IMR-90 (cell line): ENCODE results near the gene SEMA6A. TPM values are rescaled to one million over a fixed set of nuclear protein-coding genes. Genes with fewer than 3 reads are reported as not detected.

Experiments used
- ATAC-seq: fragments of 200-7000 bp; cut with Tn5 transposase; 2 replicates; pipeline ENCODE4 v1.9.1; 2020; ENCODE audit warnings: low read depth, mild to moderate bottlenecking, moderate library complexity
- BruUV-seq: library from RNA; stranded (reverse); fragments of 400-500 nt; replicated peaks from 2 replicates; lab custom pipeline; 2021; lab: Mats Ljungman, UMichigan
- CTCF ChIA-PET: fragments of 300-600 bp; formaldehyde crosslinking; extraction: SDS; loops from one replicate; lab custom pipeline; 2021; ENCODE audit warnings: antibody characterized with exemption; lab: Yijun Ruan, JAX
- POLR2A ChIA-PET: fragments of 300-600 bp; sonication (Branson Sonifier 250); formaldehyde crosslinking; loops from one replicate; lab custom pipeline; 2022; ENCODE audit warnings: antibody characterized with exemption; ENCODE audit not compliant: unreplicated experiment; lab: Charles Lee
- DNase-seq: peaks from one replicate; pipeline ENCODE4 v3.0.0; 2013
- H2AFZ ChIP-seq: replicated peaks from 2 replicates; pipeline ENCODE3; 2013; ENCODE audit warnings: low read length, mild to moderate bottlenecking; ENCODE audit not compliant: poor library complexity
- H2AK5ac ChIP-seq: 2 replicates; pipeline ENCODE4 v1.6.1; 2013; ENCODE audit warnings: low read depth, low read length, inconsistent platforms
- H2AK9ac ChIP-seq: replicated peaks from 2 replicates; pipeline ENCODE3; 2013; ENCODE audit warnings: mild to moderate bottlenecking, low read depth, low read length, moderate library complexity; ENCODE audit not compliant: poor library complexity
- H2BK120ac ChIP-seq: 2 replicates; pipeline ENCODE4 v1.6.1; 2013; ENCODE audit warnings: low read depth, low read length, inconsistent platforms
- H2BK15ac ChIP-seq: 3 replicates; pipeline ENCODE4 v1.6.1; 2013; ENCODE audit warnings: low read depth, low read length, inconsistent platforms
- H2BK20ac ChIP-seq: 2 replicates; pipeline ENCODE4 v1.6.1; 2013; ENCODE audit warnings: low read depth, mild to moderate bottlenecking, inconsistent platforms, low read length, moderate library complexity
- H2BK5ac ChIP-seq: 2 replicates; pipeline ENCODE4 v1.6.1; 2013; ENCODE audit warnings: mild to moderate bottlenecking, low read depth, low read length, inconsistent platforms; ENCODE audit not compliant: poor library complexity, severe bottlenecking
- H3K14ac ChIP-seq: replicated peaks from 2 replicates; pipeline ENCODE4 v1.6.1; 2013; ENCODE audit warnings: low read depth, low read length, inconsistent platforms
- H3K18ac ChIP-seq: 2 replicates; pipeline ENCODE4 v1.6.1; 2013; ENCODE audit warnings: low read depth, low read length, control low read depth
- H3K23ac ChIP-seq: 2 replicates; pipeline ENCODE4 v1.6.1; 2013; ENCODE audit warnings: low read depth, low read length, inconsistent platforms
- H3K27ac ChIP-seq: 2 replicates; pipeline ENCODE4 v1.5.1; 2013; ENCODE audit warnings: mild to moderate bottlenecking, control low read depth, low read length; ENCODE audit not compliant: insufficient read depth
- H3K27me3 ChIP-seq: 2 replicates; pipeline ENCODE4 v1.6.1; 2013; ENCODE audit warnings: low read length; ENCODE audit not compliant: control insufficient read depth, insufficient read depth
- H3K36me3 ChIP-seq: 2 replicates; pipeline ENCODE4 v1.6.1; 2013; ENCODE audit warnings: low read length, mixed read lengths; ENCODE audit not compliant: control insufficient read depth, insufficient read depth
- H3K4ac ChIP-seq: 2 replicates; pipeline ENCODE4 v1.6.1; 2013; ENCODE audit warnings: low read depth, low read length, inconsistent platforms
- H3K4me1 ChIP-seq: 2 replicates; pipeline ENCODE4 v1.6.1; 2013; ENCODE audit warnings: low read length, mixed read lengths; ENCODE audit not compliant: control insufficient read depth, insufficient read depth
- H3K4me2 ChIP-seq: 2 replicates; pipeline ENCODE4 v1.6.1; 2013; ENCODE audit warnings: low read depth, mild to moderate bottlenecking, control low read depth, low read length, moderate library complexity
- H3K4me3 ChIP-seq: 2 replicates; pipeline ENCODE4 v1.5.1; 2013; ENCODE audit warnings: low read depth, mild to moderate bottlenecking, control low read depth, low read length, moderate library complexity; ENCODE audit not compliant: insufficient read depth
- H3K56ac ChIP-seq: 2 replicates; pipeline ENCODE4 v1.6.1; 2013; ENCODE audit warnings: low read length, inconsistent platforms; ENCODE audit not compliant: insufficient read depth; ENCODE audit errors: extremely low read depth
- H3K79me1 ChIP-seq, 2 experiments: 2 replicates each; pipeline ENCODE4 v1.6.1; 2013; ENCODE audit warnings: low read length in 2 of 2, inconsistent platforms in 1 of 2, low read depth in 1 of 2
- H3K9ac ChIP-seq: 2 replicates; pipeline ENCODE4 v1.6.1; 2013; ENCODE audit warnings: low read depth, low read length, control low read depth
- H3K9me1 ChIP-seq: 2 replicates; pipeline ENCODE4 v1.6.1; 2013; ENCODE audit warnings: low read length, inconsistent platforms; ENCODE audit not compliant: insufficient read depth
- H3K9me3 ChIP-seq: 2 replicates; pipeline ENCODE4 v1.6.1; 2013; ENCODE audit warnings: low read length; ENCODE audit not compliant: control insufficient read depth, insufficient read depth
- H4K20me1 ChIP-seq: 2 replicates; pipeline ENCODE4 v1.6.1; 2013; ENCODE audit warnings: low read length, inconsistent platforms; ENCODE audit not compliant: insufficient read depth
- H4K5ac ChIP-seq: 2 replicates; pipeline ENCODE4 v1.6.1; 2013; ENCODE audit warnings: mild to moderate bottlenecking, low read depth, low read length, control low read depth
- H4K8ac ChIP-seq, 2 experiments: 2 replicates each; pipeline ENCODE4 v1.6.1; 2013; ENCODE audit warnings: low read depth in 2 of 2, low read length in 2 of 2, control low read depth in 1 of 2, inconsistent platforms in 1 of 2
- H4K91ac ChIP-seq: 2 replicates; pipeline ENCODE4 v1.6.1; 2013; ENCODE audit warnings: low read depth, low read length, inconsistent platforms; ENCODE audit not compliant: insufficient read depth
- BHLHE40 ChIP-seq: fragments of 150-350 bp; IDR thresholded peaks from 2 replicates; pipeline ENCODE4 v1.6.1; 2016; ENCODE audit warnings: mild to moderate bottlenecking, low read depth, low read length
- CEBPB ChIP-seq: IDR thresholded peaks from 2 replicates; pipeline ENCODE4 v1.6.1; 2012; ENCODE audit warnings: low read depth, low read length, improper control_type of control experiment
- CHD1 ChIP-seq: IDR thresholded peaks from 2 replicates; pipeline ENCODE4 v1.6.1; 2012; ENCODE audit warnings: low read depth, low read length, improper control_type of control experiment
- CTCF ChIP-seq: conservative IDR thresholded peaks from 2 replicates; pipeline ENCODE4 v1.5.1; 2012; ENCODE audit warnings: mild to moderate bottlenecking, low read depth, low read length, improper control_type of control experiment
- ELK1 ChIP-seq: fragments of 150-350 bp; IDR thresholded peaks from 2 replicates; pipeline ENCODE4 v1.6.1; 2016; ENCODE audit warnings: low read depth, mild to moderate bottlenecking, low read length, moderate library complexity, borderline replicate concordance
- FOS ChIP-seq: fragments of 150-350 bp; IDR thresholded peaks from 2 replicates; pipeline ENCODE4 v1.6.1; 2016; ENCODE audit warnings: low read depth, low read length
- MAZ ChIP-seq: IDR thresholded peaks from 2 replicates; pipeline ENCODE4 v1.6.1; 2012; ENCODE audit warnings: low read depth, mild to moderate bottlenecking, low read length, improper control_type of control experiment, moderate library complexity, borderline replicate concordance
- MXI1 ChIP-seq: IDR thresholded peaks from 2 replicates; pipeline ENCODE4 v1.6.1; 2012; ENCODE audit warnings: low read depth, mild to moderate bottlenecking, low read length, moderate library complexity, borderline replicate concordance
- NFE2L2 ChIP-seq: fragments of 150-350 bp; IDR thresholded peaks from 2 replicates; pipeline ENCODE4 v1.6.1; 2016; ENCODE audit warnings: low read depth, mild to moderate bottlenecking, low read length
- POLR2A ChIP-seq: IDR thresholded peaks from 2 replicates; pipeline ENCODE4 v1.6.1; 2012; ENCODE audit warnings: mild to moderate bottlenecking, low read depth, low read length
- RAD21 ChIP-seq: IDR thresholded peaks from 2 replicates; pipeline ENCODE4 v1.6.1; 2012; ENCODE audit warnings: low read length, improper control_type of control experiment
- RCOR1 ChIP-seq: IDR thresholded peaks from 2 replicates; pipeline ENCODE4 v1.6.1; 2012; ENCODE audit warnings: mild to moderate bottlenecking, low read length, improper control_type of control experiment; ENCODE audit not compliant: insufficient replicate concordance
- SMC3 ChIP-seq: fragments of 150-350 bp; IDR thresholded peaks from 2 replicates; pipeline ENCODE4 v1.6.1; 2016; ENCODE audit warnings: low read depth, mild to moderate bottlenecking, antibody characterized with exemption, low read length, moderate library complexity
- WGBS, 2 experiments: methylation state at CpG; one replicate each; pipeline versions ENCODE4 v1.1.5 to v1.1.7; 2013; ENCODE audit warnings: missing lambda C conversion rate in 2 of 2; ENCODE audit not compliant: insufficient read length in 1 of 2; ENCODE audit errors: extremely low coverage in 2 of 2; 5-methylcytosine and 5-hydroxymethylcytosine counted together
- dilution Hi-C: fragments of 300-500 bp; cut with HindIII; formaldehyde crosslinking; loops from one replicate; pipeline ENCODE4 v1.14.3; 2018; ENCODE audit warnings: low sequenced_read_pairs; ENCODE audit not compliant: unreplicated experiment
- in situ Hi-C: fragments of 300-500 bp; cut with MboI; formaldehyde crosslinking; loops from 3 replicates; pipeline ENCODE4 v1.14.3; 2019; ENCODE audit warnings: low sequenced_read_pairs, inconsistent platforms, mixed read lengths
- intact Hi-C: fragments of 100-400 bp; cut with micrococcal nuclease; formaldehyde crosslinking; loops from 2 replicates; pipeline ENCODE4 v1.10.0; 2022
- polyA plus RNA-seq, 3 experiments: library from polyadenylated mRNA; depleted of rRNA; stranded (reverse); fragments of >200 nt; gene quantifications; 2 replicates each; pipeline ENCODE4 v1.2.3, GENCODE V29; 2012; ENCODE audit warnings: low replicate concordance in 1 of 3
- total RNA-seq: library from RNA; depleted of rRNA; stranded (reverse); fragments of >200 nt; gene quantifications from 2 replicates; pipeline ENCODE4 v1.2.3, GENCODE V29; 2012

The SEMA6A gene
- total and polyA plus RNA-seq, 2 of the 4 experiments (the other 2 are of a cell fraction) = 0.27 to 0.36 TPM

- Histone ChIP-seq H3K4ac (no peak overlapping the region), H3K36me3 (no peaks in the 10 kb centered on the region), H3K23ac (no peak overlapping the region), H3K56ac (no peak overlapping the region), H3K14ac (no peak overlapping the region), H2BK15ac (no peak overlapping the region), H4K20me1 (no peaks in the 10 kb centered on the region), H2BK20ac (no peak overlapping the region), H3K4me1 (no peaks in the 10 kb centered on the region), H3K9ac (no peak overlapping the region), H2AFZ (no peak overlapping the region), H3K4me2 (no peak overlapping the region), H4K91ac (no peak overlapping the region), H3K4me3 (no peak overlapping the region), H4K8ac (no peak overlapping the region), H3K9me1 (no peaks in the 10 kb centered on the region), H3K18ac (no peak overlapping the region), H2AK5ac (no peak overlapping the region), H2BK120ac (no peak overlapping the region), H3K9me3 (no peaks in the 10 kb centered on the region), H3K27ac (no peak overlapping the region), H3K79me1 (no peaks in the 10 kb centered on the region), H2BK5ac (no peak overlapping the region), H4K5ac (no peak overlapping the region), H3K27me3 (peaks cover 1% of the 10 kb centered on the region; the same call in 1 of the 2 replicates), H2AK9ac (no peak overlapping the region)
- TF ChIP-seq ELK1 = no peak
- no peak for TF ChIP-seq BHLHE40
- TF ChIP-seq SMC3 = no peak
- TF ChIP-seq POLR2A = no peak
- no peak for TF ChIP-seq CEBPB
- TF ChIP-seq RCOR1 = no peak
- no peak for TF ChIP-seq FOS
- TF ChIP-seq CTCF = no peak
- TF ChIP-seq NFE2L2 = no peak
- no peak for TF ChIP-seq MAZ
- TF ChIP-seq MXI1 = no peak
- no peak for TF ChIP-seq CHD1
- no peak for TF ChIP-seq RAD21
- ChIA-PET CTCF (no interaction called here), POLR2A (no interaction called here)
- no CpG with 5 or more reads among the region's 2 CpGs for WGBS, 2 experiments
- in situ Hi-C loops (no loop called here), intact Hi-C loops (no loop called here), dilution Hi-C loops (no loop called here)
- no TSS peak for BruUV-seq
- ATAC-seq (no peak), DNase-seq (no peak)
Measured at GRCh38 chr5:116517488-116517887, 57.1 kb downstream of the SEMA6A start.
